ENCODE data around the gene LMNA.
"Not testable (repeated sequence)": the region's sequence is repeated elsewhere in the genome, so short reads cannot be mapped to it uniquely, and the experiment has no call there.

DNA sequence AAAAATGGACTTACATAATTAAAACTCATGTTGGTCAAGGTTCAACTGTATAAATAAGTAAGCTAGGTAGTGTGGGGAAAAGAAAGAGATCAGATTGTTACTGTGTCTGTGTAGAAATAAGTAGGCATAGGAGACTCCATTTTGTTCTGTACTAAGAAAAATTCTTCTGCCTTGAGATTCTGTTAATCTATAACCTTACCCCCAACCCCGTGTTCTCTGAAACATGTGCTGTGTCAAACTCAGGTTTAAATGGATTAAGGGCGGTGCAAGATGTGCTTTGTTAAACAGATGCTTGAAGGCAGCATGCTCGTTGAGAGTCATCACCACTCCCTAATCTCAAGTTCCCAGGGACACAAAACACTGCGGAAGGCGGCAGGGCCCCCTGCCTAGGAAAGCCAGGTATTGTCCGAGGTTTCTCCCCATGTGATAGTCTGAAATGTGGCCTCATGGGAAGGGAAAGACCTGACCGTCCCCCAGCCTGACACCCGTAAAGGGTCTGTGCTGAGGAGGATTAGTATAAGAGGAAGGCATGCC is 66.9 kb downstream of the LMNA start:
- not testable (repeated sequence) for TF ChIP-seq EZH2 (IDR thresholded peaks at IDR 0.05; ENCODE audit: borderline replicate concordance, low read length)
- TF ChIP-seq, protein P1, sequence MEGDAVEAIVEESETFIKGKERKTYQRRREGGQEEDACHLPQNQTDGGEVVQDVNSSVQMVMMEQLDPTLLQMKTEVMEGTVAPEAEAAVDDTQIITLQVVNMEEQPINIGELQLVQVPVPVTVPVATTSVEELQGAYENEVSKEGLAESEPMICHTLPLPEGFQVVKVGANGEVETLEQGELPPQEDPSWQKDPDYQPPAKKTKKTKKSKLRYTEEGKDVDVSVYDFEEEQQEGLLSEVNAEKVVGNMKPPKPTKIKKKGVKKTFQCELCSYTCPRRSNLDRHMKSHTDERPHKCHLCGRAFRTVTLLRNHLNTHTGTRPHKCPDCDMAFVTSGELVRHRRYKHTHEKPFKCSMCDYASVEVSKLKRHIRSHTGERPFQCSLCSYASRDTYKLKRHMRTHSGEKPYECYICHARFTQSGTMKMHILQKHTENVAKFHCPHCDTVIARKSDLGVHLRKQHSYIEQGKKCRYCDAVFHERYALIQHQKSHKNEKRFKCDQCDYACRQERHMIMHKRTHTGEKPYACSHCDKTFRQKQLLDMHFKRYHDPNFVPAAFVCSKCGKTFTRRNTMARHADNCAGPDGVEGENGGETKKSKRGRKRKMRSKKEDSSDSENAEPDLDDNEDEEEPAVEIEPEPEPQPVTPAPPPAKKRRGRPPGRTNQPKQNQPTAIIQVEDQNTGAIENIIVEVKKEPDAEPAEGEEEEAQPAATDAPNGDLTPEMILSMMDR (conservative IDR thresholded peaks at IDR 0.05 in 1 of 2, IDR thresholded peaks at IDR 0.05 in 1 of 2; ENCODE audit: extremely low read depth in 1 of 2, insufficient read depth in 1 of 2, low read depth in 1 of 2, low read length in 2 of 2): not testable (repeated sequence)

All from mammary epithelial cell (primary cell).